ENCODE results near the gene PSPH. TPM values are rescaled to one million over a fixed set of nuclear protein-coding genes. Genes with fewer than 3 reads are reported as not detected.

The PSPH gene
- total RNA-seq, 1 donor: 49.9 TPM

GRCh38 chr7:55983537-55983936 lies 67.7 kb downstream of the PSPH start:
- no peak for TF ChIP-seq CTCF (IDR thresholded peaks at IDR 0.05; ENCODE audit: extremely low read depth, low read depth, low read length)
- Histone ChIP-seq H4K20me1 (ENCODE audit: insufficient read depth, low read length) (no peaks in the 10 kb centered on the region), H3K4me1 (ENCODE audit: insufficient read depth, low read length) (no peaks in the 10 kb centered on the region), H3K36me3 (ENCODE audit: insufficient read depth, low read length) (peaks cover 61% of the 10 kb centered on the region), H3K27me3 (ENCODE audit: insufficient read depth, low read length) (no peaks in the 10 kb centered on the region), H3K79me2 (ENCODE audit: insufficient read depth, low read length) (no peaks in the 10 kb centered on the region), H3K4me3 (ENCODE audit: insufficient read depth, low read length) (no peak overlapping the region), H3K27ac (ENCODE audit: low read depth, low read length) (no peak overlapping the region), H2AFZ (ENCODE audit: low read length) (no peak overlapping the region), H3K9me3 (ENCODE audit: low read depth, low read length) (no peaks in the 10 kb centered on the region), H3K4me2 (ENCODE audit: insufficient read depth, low read length) (no peak overlapping the region)
- no peak for DNase-seq (ENCODE audit: insufficient read length, low spot score, missing footprints)

GRCh38 chr7:55980266-55980665 lies 71.0 kb downstream of the PSPH start:
- no peak overlapping the region for H2AFZ ChIP-seq (ENCODE audit: low read length)
- no peaks in the 10 kb centered on the region for H3K27me3 ChIP-seq (ENCODE audit: insufficient read depth, low read length)
- H4K20me1 ChIP-seq (ENCODE audit: insufficient read depth, low read length): no peaks in the 10 kb centered on the region
- TF ChIP-seq CTCF (IDR thresholded peaks at IDR 0.05; ENCODE audit: extremely low read depth, low read depth, low read length): no peak
- H3K27ac ChIP-seq (ENCODE audit: low read depth, low read length): no peak overlapping the region
- H3K9me3 ChIP-seq (ENCODE audit: low read depth, low read length): no peaks in the 10 kb centered on the region
- no peak for DNase-seq (ENCODE audit: insufficient read length, low spot score, missing footprints)
- peaks cover 6% of the 10 kb centered on the region for H3K4me1 ChIP-seq (ENCODE audit: insufficient read depth, low read length)
- peaks cover 12% of the 10 kb centered on the region for H3K79me2 ChIP-seq (ENCODE audit: insufficient read depth, low read length)
- no peak overlapping the region for H3K4me3 ChIP-seq (ENCODE audit: insufficient read depth, low read length)
- H3K36me3 ChIP-seq (ENCODE audit: insufficient read depth, low read length): peaks cover 56% of the 10 kb centered on the region
- H3K4me2 ChIP-seq (ENCODE audit: insufficient read depth, low read length): no peak overlapping the region

GRCh38 chr7:55977831-55978230 lies 73.4 kb downstream of the PSPH start:
- Histone ChIP-seq H3K4me1 (ENCODE audit: insufficient read depth, low read length) (peaks cover 6% of the 10 kb centered on the region), H3K4me2 (ENCODE audit: insufficient read depth, low read length) (peak overlapping the region; percentile 47), H2AFZ (ENCODE audit: low read length) (no peak overlapping the region), H3K36me3 (ENCODE audit: insufficient read depth, low read length) (peaks cover 43% of the 10 kb centered on the region), H3K27ac (ENCODE audit: low read depth, low read length) (peak overlapping the region; percentile 34), H3K4me3 (ENCODE audit: insufficient read depth, low read length) (no peak overlapping the region), H3K79me2 (ENCODE audit: insufficient read depth, low read length) (peaks cover 27% of the 10 kb centered on the region), H4K20me1 (ENCODE audit: insufficient read depth, low read length) (no peaks in the 10 kb centered on the region), H3K27me3 (ENCODE audit: insufficient read depth, low read length) (no peaks in the 10 kb centered on the region), H3K9me3 (ENCODE audit: low read depth, low read length) (no peaks in the 10 kb centered on the region)
- no peak for TF ChIP-seq CTCF (IDR thresholded peaks at IDR 0.05; ENCODE audit: extremely low read depth, low read depth, low read length)
- peak; percentile 82 for DNase-seq (ENCODE audit: insufficient read length, low spot score, missing footprints)

GRCh38 chr7:55975988-55976633 lies 75.1 kb downstream of the PSPH start:
- TF ChIP-seq CTCF (IDR thresholded peaks at IDR 0.05; ENCODE audit: extremely low read depth, low read depth, low read length): no peak

More at GRCh38 chr7:55975988-55976633, 75.1 kb downstream of the PSPH start:
- no peak for DNase-seq (ENCODE audit: insufficient read length, low spot score, missing footprints)
- Histone ChIP-seq H3K4me3 (ENCODE audit: insufficient read depth, low read length) (no peak overlapping the region), H3K9me3 (ENCODE audit: low read depth, low read length) (no peaks in the 10 kb centered on the region), H3K4me2 (ENCODE audit: insufficient read depth, low read length) (no peak overlapping the region), H3K36me3 (ENCODE audit: insufficient read depth, low read length) (peaks cover 30% of the 10 kb centered on the region), H3K79me2 (ENCODE audit: insufficient read depth, low read length) (peaks cover 37% of the 10 kb centered on the region), H3K27me3 (ENCODE audit: insufficient read depth, low read length) (no peaks in the 10 kb centered on the region), H2AFZ (ENCODE audit: low read length) (no peak overlapping the region), H3K4me1 (ENCODE audit: insufficient read depth, low read length) (peaks cover 6% of the 10 kb centered on the region), H3K27ac (ENCODE audit: low read depth, low read length) (no peak overlapping the region), H4K20me1 (ENCODE audit: insufficient read depth, low read length) (peaks cover 1% of the 10 kb centered on the region)
